K562 (cell line): ENCODE results near the gene STAM2. TPM values are rescaled to one million over a fixed set of nuclear protein-coding genes. Genes with fewer than 3 reads are reported as not detected.

Experiments
- CBX5 ChIP-seq: IDR thresholded peaks from 2 replicates; pipeline ENCODE4 v1.6.1; 2014; ENCODE audit warnings: low read depth, borderline replicate concordance
- CHCHD3 ChIP-seq: fragments of 250-450 bp; sonication (Bioruptor Pico); IDR thresholded peaks from 2 replicates; pipeline ENCODE4 v2.1.2; 2022; ENCODE audit warnings: mild to moderate bottlenecking
- DIDO1 ChIP-seq: fragments of 450-650 bp; IDR thresholded peaks from 2 replicates; pipeline ENCODE4 v1.6.1; 2016; ENCODE audit warnings: low read depth, missing biosample characterization, missing genetic modification characterization
- E2F1 ChIP-seq: sonication (generic); formaldehyde crosslinking; IDR thresholded peaks from 2 replicates; pipeline ENCODE4 v1.8.1; 2023; ENCODE audit warnings: mild to moderate bottlenecking, missing genetic modification reagents, moderate library complexity
- EHMT2 ChIP-seq: fragments of 450-650 bp; IDR thresholded peaks from 2 replicates; pipeline ENCODE4 v1.6.1; 2018; ENCODE audit warnings: antibody characterized with exemption
- FIP1L1 ChIP-seq: fragments of 200-400 bp; formaldehyde crosslinking; IDR thresholded peaks from 2 replicates; pipeline ENCODE4 v1.6.1; 2018; ENCODE audit warnings: mild to moderate bottlenecking, low read depth, low read length; ENCODE audit not compliant: poor library complexity, severe bottlenecking
- HOXB6 ChIP-seq: fragments of 250-450 bp; sonication (Bioruptor Pico); IDR thresholded peaks from 2 replicates; pipeline ENCODE4 v1.5.1; 2022; ENCODE audit warnings: mild to moderate bottlenecking, borderline replicate concordance
- KAT8 ChIP-seq: fragments of 450-650 bp; IDR thresholded peaks from 2 replicates; pipeline ENCODE4 v1.6.1; 2016; ENCODE audit warnings: low read depth, mild to moderate bottlenecking
- RBFOX2 ChIP-seq: fragments of 200-400 bp; formaldehyde crosslinking; IDR thresholded peaks from 2 replicates; pipeline ENCODE4 v1.6.1; 2017; ENCODE audit warnings: low read depth, mild to moderate bottlenecking, low read length, moderate library complexity
- SPI1 ChIP-seq: IDR thresholded peaks from 2 replicates; pipeline ENCODE4 v1.6.1; 2011; ENCODE audit warnings: low read depth, low read length, control low read depth, borderline replicate concordance
- XRCC4 ChIP-seq: IDR thresholded peaks from one replicate; pipeline ENCODE4 v1.6.1; 2011; ENCODE audit not compliant: insufficient read depth, insufficient read length; ENCODE audit errors: extremely low read depth
- ZBED1 ChIP-seq: IDR thresholded peaks from 2 replicates; pipeline ENCODE4 v1.6.1; 2014
- ZNF384 ChIP-seq: IDR thresholded peaks from 2 replicates; pipeline ENCODE4 v1.6.1; 2012; ENCODE audit warnings: low read depth, low read length, improper control_type of control experiment
- ZNF41 ChIP-seq: fragments of 250-450 bp; sonication (Bioruptor Pico); conservative IDR thresholded peaks from 2 replicates; pipeline ENCODE4 v1.4.0; 2020; ENCODE audit warnings: mild to moderate bottlenecking
- ZNF445 ChIP-seq: fragments of 250-450 bp; sonication (Bioruptor Pico); IDR thresholded peaks from 2 replicates; pipeline ENCODE4 v1.4.0; 2020; ENCODE audit warnings: low read depth, mild to moderate bottlenecking, moderate library complexity
- ZNF655 ChIP-seq: fragments of 250-450 bp; sonication (Bioruptor Pico); IDR thresholded peaks from 2 replicates; pipeline ENCODE4 v1.5.0; 2021
- ZNF695 ChIP-seq: fragments of 450-650 bp; formaldehyde crosslinking; IDR thresholded peaks from 2 replicates; pipeline ENCODE4 v1.4.0; 2020; ENCODE audit warnings: mild to moderate bottlenecking, moderate library complexity
- polyA plus RNA-seq, 8 experiments: library from polyadenylated mRNA; depleted of rRNA in 4 of 8; stranded (reverse) in 5 of 8; unstranded in 3 of 8; fragments of >200 nt; fragmentation: Nextera tagmentation in 2 of 8; fragmentation: Illumina TruSeq in 1 of 8; extraction: Ambion mirVana in 2 of 8; extraction: Trizol in 1 of 8; gene quantifications; 2 replicates each; pipeline versions ENCODE4 v1.2.1 to v1.2.3, GENCODE V29; 2011 to 2014; ENCODE audit warnings: inconsistent platforms in 1 of 8, missing spikeins in 1 of 8
- total RNA-seq, 7 experiments: library from RNA; depleted of rRNA in 6 of 7; stranded (reverse); fragments of >200 nt in 6 of 7; fragmentation: Illumina TruSeq in 2 of 7; extraction: Trizol in 2 of 7; gene quantifications; 2 replicates each; pipeline versions ENCODE4 v1.2.1 to v1.2.3, GENCODE V29; 2011 to 2021; ENCODE audit warnings: low replicate concordance in 1 of 7
- TF ChIP-seq, protein P1 (sequence below): fragments of 450-650 bp; formaldehyde crosslinking; IDR thresholded peaks from 2 replicates; pipeline ENCODE4 v1.4.0; 2020; ENCODE audit warnings: mild to moderate bottlenecking, mixed read lengths
- TF ChIP-seq, protein P2 (sequence below): fragments of 450-650 bp; formaldehyde crosslinking; IDR thresholded peaks from 2 replicates; pipeline ENCODE4 v1.4.0; 2020; ENCODE audit warnings: mild to moderate bottlenecking, moderate library complexity
- TF ChIP-seq, protein P3 (sequence below), 2 experiments: fragments of 150-350 bp in 1 of 2; IDR thresholded peaks; 2 replicates each; pipeline ENCODE4 v1.6.1; 2012 to 2016; ENCODE audit warnings: low read depth in 2 of 2, low read length in 2 of 2, mild to moderate bottlenecking in 1 of 2, moderate library complexity in 1 of 2

The STAM2 gene
- total and polyA plus RNA-seq, 9 of the 15 experiments (the other 6 are each of a cell fraction or from before 2014, with no cell fraction given), result 4.5 to 13.9 (median 8.7) TPM

GRCh38 chr2:152134488-152135280 lies 40.9 kb downstream of the STAM2 start (continued):
- TF ChIP-seq E2F1 (CRISPR knock-in tag) (no peak), ZNF41 (CRISPR knock-in tag) (no peak), DIDO1 (tag) (no peak), KAT8 (no peak), RBFOX2 (no peak), ZNF655 (CRISPR knock-in tag) (no peak), CBX5 (no peak), XRCC4 (no peak), FIP1L1 (no peak), ZNF445 (CRISPR knock-in tag) (no peak), CHCHD3 (CRISPR knock-in tag) (no peak), ZNF384 (no peak), ZBED1 (no peak), HOXB6 (no peak), SPI1 (no peak), EHMT2 (no peak), ZNF695 (no peak)
- TF ChIP-seq, protein P1, sequence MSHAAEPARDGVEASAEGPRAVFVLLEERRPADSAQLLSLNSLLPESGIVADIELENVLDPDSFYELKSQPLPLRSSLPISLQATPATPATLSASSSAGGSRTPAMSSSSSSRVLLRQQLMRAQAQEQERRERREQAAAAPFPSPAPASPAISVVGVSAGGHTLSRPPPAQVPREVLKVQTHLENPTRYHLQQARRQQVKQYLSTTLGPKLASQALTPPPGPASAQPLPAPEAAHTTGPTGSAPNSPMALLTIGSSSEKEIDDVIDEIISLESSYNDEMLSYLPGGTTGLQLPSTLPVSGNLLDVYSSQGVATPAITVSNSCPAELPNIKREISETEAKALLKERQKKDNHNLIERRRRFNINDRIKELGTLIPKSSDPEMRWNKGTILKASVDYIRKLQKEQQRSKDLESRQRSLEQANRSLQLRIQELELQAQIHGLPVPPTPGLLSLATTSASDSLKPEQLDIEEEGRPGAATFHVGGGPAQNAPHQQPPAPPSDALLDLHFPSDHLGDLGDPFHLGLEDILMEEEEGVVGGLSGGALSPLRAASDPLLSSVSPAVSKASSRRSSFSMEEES (CRISPR knock-in tag), result no peak
- TF ChIP-seq, protein P2, sequence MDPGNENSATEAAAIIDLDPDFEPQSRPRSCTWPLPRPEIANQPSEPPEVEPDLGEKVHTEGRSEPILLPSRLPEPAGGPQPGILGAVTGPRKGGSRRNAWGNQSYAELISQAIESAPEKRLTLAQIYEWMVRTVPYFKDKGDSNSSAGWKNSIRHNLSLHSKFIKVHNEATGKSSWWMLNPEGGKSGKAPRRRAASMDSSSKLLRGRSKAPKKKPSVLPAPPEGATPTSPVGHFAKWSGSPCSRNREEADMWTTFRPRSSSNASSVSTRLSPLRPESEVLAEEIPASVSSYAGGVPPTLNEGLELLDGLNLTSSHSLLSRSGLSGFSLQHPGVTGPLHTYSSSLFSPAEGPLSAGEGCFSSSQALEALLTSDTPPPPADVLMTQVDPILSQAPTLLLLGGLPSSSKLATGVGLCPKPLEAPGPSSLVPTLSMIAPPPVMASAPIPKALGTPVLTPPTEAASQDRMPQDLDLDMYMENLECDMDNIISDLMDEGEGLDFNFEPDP, result no peak
- TF ChIP-seq, protein P3, sequence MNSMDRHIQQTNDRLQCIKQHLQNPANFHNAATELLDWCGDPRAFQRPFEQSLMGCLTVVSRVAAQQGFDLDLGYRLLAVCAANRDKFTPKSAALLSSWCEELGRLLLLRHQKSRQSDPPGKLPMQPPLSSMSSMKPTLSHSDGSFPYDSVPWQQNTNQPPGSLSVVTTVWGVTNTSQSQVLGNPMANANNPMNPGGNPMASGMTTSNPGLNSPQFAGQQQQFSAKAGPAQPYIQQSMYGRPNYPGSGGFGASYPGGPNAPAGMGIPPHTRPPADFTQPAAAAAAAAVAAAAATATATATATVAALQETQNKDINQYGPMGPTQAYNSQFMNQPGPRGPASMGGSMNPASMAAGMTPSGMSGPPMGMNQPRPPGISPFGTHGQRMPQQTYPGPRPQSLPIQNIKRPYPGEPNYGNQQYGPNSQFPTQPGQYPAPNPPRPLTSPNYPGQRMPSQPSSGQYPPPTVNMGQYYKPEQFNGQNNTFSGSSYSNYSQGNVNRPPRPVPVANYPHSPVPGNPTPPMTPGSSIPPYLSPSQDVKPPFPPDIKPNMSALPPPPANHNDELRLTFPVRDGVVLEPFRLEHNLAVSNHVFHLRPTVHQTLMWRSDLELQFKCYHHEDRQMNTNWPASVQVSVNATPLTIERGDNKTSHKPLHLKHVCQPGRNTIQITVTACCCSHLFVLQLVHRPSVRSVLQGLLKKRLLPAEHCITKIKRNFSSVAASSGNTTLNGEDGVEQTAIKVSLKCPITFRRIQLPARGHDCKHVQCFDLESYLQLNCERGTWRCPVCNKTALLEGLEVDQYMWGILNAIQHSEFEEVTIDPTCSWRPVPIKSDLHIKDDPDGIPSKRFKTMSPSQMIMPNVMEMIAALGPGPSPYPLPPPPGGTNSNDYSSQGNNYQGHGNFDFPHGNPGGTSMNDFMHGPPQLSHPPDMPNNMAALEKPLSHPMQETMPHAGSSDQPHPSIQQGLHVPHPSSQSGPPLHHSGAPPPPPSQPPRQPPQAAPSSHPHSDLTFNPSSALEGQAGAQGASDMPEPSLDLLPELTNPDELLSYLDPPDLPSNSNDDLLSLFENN (IDR thresholded peaks at IDR 0.05; ENCODE audit: low read depth in 2 of 2, low read length in 2 of 2), result peak in 1 of 2 experiments; percentile 70; a peak in 1 of 4 replicates
